ENCODE measurements around the gene PPP4R4.

DNA sequence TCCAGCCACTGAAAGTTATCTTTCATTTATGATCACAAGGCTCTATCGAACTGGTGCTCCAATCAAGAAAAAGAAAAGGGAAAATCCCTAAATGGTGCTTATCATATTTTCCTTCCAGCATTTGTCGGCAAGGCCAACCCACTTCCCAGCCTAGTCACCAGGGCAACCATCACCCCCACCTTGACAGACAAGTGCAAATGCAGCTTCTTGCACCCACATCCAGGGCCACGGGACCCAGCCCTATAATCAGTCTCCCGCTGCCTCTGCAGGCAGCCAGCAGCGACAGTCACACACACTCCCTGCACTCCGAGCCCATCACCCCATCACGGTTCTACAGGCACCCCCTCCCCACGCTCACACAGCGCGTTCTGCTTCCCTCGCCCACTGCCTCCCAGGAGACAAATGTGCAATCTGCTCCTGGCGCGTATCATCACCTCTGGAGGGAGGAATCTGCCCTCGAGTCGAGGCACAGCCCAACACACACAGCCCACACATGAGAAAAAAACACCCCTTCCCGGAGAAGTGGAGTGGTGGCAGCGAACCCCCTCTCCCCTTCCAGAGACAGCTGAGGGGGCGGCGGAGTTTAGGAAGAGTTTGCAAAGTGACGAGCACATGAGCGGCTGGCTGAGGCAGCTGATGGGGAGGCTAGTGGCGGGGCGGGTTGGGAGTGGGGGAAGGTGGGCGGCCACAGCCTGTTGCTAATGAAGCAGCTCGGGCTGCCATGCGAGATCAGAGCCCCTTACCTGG is 9.3 kb upstream of the PPP4R4 start:
- no peak for TF ChIP-seq POLR2A (IDR thresholded peaks at IDR 0.05)
- TF ChIP-seq, protein P1, sequence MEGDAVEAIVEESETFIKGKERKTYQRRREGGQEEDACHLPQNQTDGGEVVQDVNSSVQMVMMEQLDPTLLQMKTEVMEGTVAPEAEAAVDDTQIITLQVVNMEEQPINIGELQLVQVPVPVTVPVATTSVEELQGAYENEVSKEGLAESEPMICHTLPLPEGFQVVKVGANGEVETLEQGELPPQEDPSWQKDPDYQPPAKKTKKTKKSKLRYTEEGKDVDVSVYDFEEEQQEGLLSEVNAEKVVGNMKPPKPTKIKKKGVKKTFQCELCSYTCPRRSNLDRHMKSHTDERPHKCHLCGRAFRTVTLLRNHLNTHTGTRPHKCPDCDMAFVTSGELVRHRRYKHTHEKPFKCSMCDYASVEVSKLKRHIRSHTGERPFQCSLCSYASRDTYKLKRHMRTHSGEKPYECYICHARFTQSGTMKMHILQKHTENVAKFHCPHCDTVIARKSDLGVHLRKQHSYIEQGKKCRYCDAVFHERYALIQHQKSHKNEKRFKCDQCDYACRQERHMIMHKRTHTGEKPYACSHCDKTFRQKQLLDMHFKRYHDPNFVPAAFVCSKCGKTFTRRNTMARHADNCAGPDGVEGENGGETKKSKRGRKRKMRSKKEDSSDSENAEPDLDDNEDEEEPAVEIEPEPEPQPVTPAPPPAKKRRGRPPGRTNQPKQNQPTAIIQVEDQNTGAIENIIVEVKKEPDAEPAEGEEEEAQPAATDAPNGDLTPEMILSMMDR (IDR thresholded peaks at IDR 0.05): no peak
- no peak for TF ChIP-seq EP300 (IDR thresholded peaks at IDR 0.05)
